ENCODE measurements around the gene NEK5. TPM values are rescaled to one million over a fixed set of nuclear protein-coding genes. Genes with fewer than 3 reads are reported as not detected.

NEK5 gene, protein sequence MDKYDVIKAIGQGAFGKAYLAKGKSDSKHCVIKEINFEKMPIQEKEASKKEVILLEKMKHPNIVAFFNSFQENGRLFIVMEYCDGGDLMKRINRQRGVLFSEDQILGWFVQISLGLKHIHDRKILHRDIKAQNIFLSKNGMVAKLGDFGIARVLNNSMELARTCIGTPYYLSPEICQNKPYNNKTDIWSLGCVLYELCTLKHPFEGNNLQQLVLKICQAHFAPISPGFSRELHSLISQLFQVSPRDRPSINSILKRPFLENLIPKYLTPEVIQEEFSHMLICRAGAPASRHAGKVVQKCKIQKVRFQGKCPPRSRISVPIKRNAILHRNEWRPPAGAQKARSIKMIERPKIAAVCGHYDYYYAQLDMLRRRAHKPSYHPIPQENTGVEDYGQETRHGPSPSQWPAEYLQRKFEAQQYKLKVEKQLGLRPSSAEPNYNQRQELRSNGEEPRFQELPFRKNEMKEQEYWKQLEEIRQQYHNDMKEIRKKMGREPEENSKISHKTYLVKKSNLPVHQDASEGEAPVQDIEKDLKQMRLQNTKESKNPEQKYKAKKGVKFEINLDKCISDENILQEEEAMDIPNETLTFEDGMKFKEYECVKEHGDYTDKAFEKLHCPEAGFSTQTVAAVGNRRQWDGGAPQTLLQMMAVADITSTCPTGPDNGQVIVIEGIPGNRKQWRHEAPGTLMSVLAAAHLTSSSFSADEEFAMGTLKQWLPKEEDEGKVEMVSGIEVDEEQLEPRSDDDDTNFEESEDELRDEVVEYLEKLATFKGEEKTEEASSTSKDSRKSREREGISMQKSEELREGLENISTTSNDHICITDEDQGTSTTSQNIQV
- total RNA-seq, result 0.15 and 0.27 TPM in 2 replicates

DNA sequence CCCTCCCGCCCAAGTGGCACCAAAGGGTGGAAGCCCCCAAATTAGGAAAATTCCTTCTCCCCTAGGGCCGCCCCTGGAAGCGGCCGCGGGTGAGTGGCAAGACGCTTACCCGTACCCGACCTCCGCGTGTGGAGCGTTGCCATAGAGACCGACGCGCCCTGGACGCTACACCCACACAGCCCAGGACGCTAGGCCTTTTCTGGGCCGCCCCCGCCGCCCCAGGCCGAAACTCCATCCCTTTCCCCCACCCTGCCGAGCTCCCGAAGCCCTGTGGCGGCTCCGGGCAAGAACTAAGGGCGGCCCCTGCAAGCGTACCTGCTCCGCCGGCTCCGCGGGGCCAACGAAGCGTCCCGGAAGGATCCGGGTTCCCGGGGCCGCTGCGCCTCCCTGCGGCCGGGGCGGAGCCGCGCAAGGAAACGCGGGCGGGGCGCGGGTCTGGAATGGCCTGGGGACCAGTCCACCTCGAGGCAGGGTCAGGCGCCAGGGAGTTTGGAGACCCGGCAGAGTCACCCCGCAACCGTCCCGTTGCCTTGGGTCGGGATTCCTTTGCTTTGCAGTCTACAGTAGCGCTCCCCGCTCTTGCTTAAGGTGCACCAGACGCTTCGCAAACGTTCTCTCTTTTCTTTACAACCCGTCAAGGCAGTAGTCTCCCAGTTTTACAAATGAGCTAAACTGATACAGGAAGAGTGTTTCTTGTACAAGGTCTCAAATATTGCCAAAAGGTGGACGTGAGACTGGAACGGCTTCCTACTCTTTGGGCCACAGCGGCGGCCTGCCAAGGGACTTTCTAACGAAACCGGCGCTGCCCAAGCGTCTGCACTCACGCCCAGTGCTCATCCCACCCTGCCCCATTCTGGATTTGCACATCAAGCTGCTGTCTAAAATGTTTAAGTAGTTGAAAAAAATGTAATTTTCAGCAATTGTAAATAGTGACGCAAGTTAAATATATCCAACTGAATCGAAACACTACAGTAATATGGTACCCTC lies at the start of gene NEK5:
Gene NEK5 (minus strand): TSS at position 360 of the 987 bp plus-strand sequence. CDS start 1,591 bp downstream, outside the sequence.

GRCh38 chr13:52159159-52159982 lies 30.5 kb upstream of the NEK5 start, which contains the start of gene NEK3:
NEK3 (minus strand) TSS chr13:52159597; CDS start chr13:52156191, 3,406 bp downstream.

GRCh38 chr13:52024481-52024880 lies 104.4 kb downstream of the NEK5 start, which contains the start of gene UTP14C:
UTP14C (plus strand) TSS chr13:52024691; CDS start chr13:52028805, 4,114 bp downstream.

GRCh38 chr13:52011632-52012511 lies 117.0 kb downstream of the NEK5 start, which contains the start of gene ALG11:
ALG11 (plus strand) TSS chr13:52012398; CDS start chr13:52012419, 21 bp downstream.

DNA sequence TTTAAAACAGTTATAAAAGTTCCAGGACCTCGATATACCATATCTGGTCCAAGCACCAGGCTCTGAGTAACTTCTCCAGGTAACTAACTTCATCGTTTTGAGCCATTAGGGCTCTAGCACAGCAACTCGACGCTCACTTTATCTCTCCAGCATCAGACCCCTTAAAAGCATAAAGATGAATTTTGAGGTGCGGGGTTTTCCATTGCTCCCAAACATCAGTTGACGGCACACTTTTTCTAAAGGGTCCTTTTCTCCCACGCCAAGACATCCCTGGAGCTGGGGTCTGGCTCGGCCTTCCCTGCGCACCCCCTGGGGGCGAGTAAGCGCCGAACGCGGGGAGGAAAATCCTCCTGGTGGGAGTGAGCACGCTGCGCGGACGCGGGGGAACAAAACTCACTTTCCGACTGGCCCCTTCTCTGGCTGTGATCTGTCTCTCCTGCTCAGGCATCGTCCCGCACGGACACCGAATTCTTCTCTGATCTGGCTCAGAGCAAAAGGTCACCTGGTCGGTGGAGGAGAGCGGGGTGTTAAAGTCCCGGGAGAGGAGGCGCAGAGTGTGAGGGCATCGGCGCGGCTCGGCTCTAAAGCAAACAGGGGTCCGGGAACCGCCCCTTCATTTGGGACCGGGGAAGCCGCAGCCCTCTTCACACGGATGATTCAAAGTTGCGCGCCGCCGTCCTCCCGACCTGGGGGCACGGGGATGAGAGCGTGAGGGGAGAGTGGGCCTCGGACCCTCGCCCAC lies 117.8 kb downstream of the NEK5 start, which contains the start of gene ATP7B:
Gene ATP7B (minus strand): TSS at position 561 of the 742 bp plus-strand sequence. CDS start 113 bp downstream, at position 448.

Other genes starting within 250 kb of the NEK5 start
- 2.5 and 4.2 TPM in 2 replicates for gene ATP7B, start 117.6 kb downstream of the NEK5 start, total RNA-seq
- gene ALG11, start 116.7 kb downstream of the NEK5 start, total RNA-seq, result 10.9 and 20.4 TPM in 2 replicates
- 6.4 and 7.0 TPM in 2 replicates for gene UTP14C, start 104.4 kb downstream of the NEK5 start, total RNA-seq
- gene NEK3, start 30.5 kb upstream of the NEK5 start, total RNA-seq, result 7.9 and 10.7 TPM in 2 replicates